Measurements from ENCODE around the gene DCLK1.

DNA sequence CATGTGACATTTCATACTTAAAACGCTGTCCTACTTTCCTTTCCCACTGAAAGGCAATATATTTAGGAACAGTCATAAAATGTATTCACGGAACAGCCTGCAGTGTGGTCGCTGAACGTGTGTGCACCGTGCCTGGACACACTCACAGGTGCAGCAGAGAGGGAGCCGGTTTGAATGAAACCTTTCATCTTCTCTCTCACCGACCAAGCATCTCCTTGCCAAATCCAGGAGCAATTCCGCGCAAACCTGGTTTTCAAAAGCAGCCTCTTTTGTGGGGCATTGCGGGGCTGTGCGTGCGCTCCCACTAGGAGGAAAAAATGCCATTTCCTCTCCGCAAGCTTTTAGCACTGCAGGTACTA, 1.0 kb downstream of the DCLK1 start:
- TF ChIP-seq, protein P1, sequence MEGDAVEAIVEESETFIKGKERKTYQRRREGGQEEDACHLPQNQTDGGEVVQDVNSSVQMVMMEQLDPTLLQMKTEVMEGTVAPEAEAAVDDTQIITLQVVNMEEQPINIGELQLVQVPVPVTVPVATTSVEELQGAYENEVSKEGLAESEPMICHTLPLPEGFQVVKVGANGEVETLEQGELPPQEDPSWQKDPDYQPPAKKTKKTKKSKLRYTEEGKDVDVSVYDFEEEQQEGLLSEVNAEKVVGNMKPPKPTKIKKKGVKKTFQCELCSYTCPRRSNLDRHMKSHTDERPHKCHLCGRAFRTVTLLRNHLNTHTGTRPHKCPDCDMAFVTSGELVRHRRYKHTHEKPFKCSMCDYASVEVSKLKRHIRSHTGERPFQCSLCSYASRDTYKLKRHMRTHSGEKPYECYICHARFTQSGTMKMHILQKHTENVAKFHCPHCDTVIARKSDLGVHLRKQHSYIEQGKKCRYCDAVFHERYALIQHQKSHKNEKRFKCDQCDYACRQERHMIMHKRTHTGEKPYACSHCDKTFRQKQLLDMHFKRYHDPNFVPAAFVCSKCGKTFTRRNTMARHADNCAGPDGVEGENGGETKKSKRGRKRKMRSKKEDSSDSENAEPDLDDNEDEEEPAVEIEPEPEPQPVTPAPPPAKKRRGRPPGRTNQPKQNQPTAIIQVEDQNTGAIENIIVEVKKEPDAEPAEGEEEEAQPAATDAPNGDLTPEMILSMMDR (IDR thresholded peaks at IDR 0.05 in 8 of 11, conservative IDR thresholded peaks at IDR 0.05 in 3 of 11): no peak
- TF ChIP-seq POLR2A (IDR thresholded peaks at IDR 0.05) (no peak), POLR2AphosphoS5 (IDR thresholded peaks at IDR 0.05) (no peak)

All from spleen (tissue), 7 donors.